IPS-15b (cell line): ENCODE results near the gene TXN.
"Not testable (repeated sequence)": the region's sequence is repeated elsewhere in the genome, so short reads cannot be mapped to it uniquely, and the experiment has no call there.

Experiments used
- H3K27me3 ChIP-seq: one replicate; pipeline ENCODE4 v1.6.1; 2013; ENCODE audit warnings: low read length; ENCODE audit not compliant: control insufficient read depth, insufficient read depth
- H3K36me3 ChIP-seq: one replicate; pipeline ENCODE4 v1.6.1; 2013; ENCODE audit warnings: low read length; ENCODE audit not compliant: control insufficient read depth, insufficient read depth
- H3K4me1 ChIP-seq: one replicate; pipeline ENCODE4 v1.6.1; 2013; ENCODE audit warnings: mild to moderate bottlenecking, low read length; ENCODE audit not compliant: control insufficient read depth, insufficient read depth
- H3K4me3 ChIP-seq: one replicate; pipeline ENCODE4 v1.5.1; 2013; ENCODE audit warnings: low read depth, low read length
- H3K9ac ChIP-seq: one replicate; pipeline ENCODE4 v1.6.1; 2013; ENCODE audit warnings: low read depth, mild to moderate bottlenecking, low read length
- H3K9me3 ChIP-seq: one replicate; pipeline ENCODE4 v1.6.1; 2013; ENCODE audit warnings: mild to moderate bottlenecking, low read length; ENCODE audit not compliant: control insufficient read depth, insufficient read depth

Gene TXN

GRCh38 chr9:110206389-110206788, 49.9 kb downstream of the TXN start:
- no peak overlapping the region for H3K4me3 ChIP-seq
- no peaks in the 10 kb centered on the region for H3K4me1 ChIP-seq
- H3K27me3 ChIP-seq: no peaks in the 10 kb centered on the region
- no peaks in the 10 kb centered on the region for H3K36me3 ChIP-seq
- H3K9ac ChIP-seq: no peak overlapping the region
- no peaks in the 10 kb centered on the region for H3K9me3 ChIP-seq

GRCh38 chr9:110205612-110206011, 50.7 kb downstream of the TXN start:
- H3K27me3 ChIP-seq, H3K36me3 ChIP-seq, H3K4me3 ChIP-seq: not testable (repeated sequence)

GRCh38 chr9:110202232-110202631, 54.1 kb downstream of the TXN start:
- H3K4me3 ChIP-seq: no peak overlapping the region
- H3K9ac ChIP-seq: no peak overlapping the region
- no peaks in the 10 kb centered on the region for H3K9me3 ChIP-seq
- no peaks in the 10 kb centered on the region for H3K4me1 ChIP-seq
- H3K27me3 ChIP-seq: no peaks in the 10 kb centered on the region
- no peaks in the 10 kb centered on the region for H3K36me3 ChIP-seq

More at GRCh38 chr9:110205612-110206011, 50.7 kb downstream of the TXN start:
- not testable (repeated sequence) for H3K4me1 ChIP-seq, H3K9me3 ChIP-seq, H3K9ac ChIP-seq

- Histone ChIP-seq H3K9ac (no peak overlapping the region), H3K36me3 (no peaks in the 10 kb centered on the region), H3K27me3 (no peaks in the 10 kb centered on the region), H3K4me3 (no peak overlapping the region), H3K4me1 (no peaks in the 10 kb centered on the region), H3K9me3 (no peaks in the 10 kb centered on the region)
Observed at GRCh38 chr9:110199643-110200042, 56.7 kb downstream of the TXN start.

GRCh38 chr9:110198357-110198756, 58.0 kb downstream of the TXN start:
- H3K4me1 ChIP-seq: no peaks in the 10 kb centered on the region
- no peaks in the 10 kb centered on the region for H3K36me3 ChIP-seq
- H3K9ac ChIP-seq: no peak overlapping the region
- H3K27me3 ChIP-seq: no peaks in the 10 kb centered on the region
- H3K4me3 ChIP-seq: no peak overlapping the region
- no peaks in the 10 kb centered on the region for H3K9me3 ChIP-seq

- no peaks in the 10 kb centered on the region for H3K27me3 ChIP-seq
- H3K4me1 ChIP-seq: no peaks in the 10 kb centered on the region
- no peak overlapping the region for H3K9ac ChIP-seq
- H3K9me3 ChIP-seq: no peaks in the 10 kb centered on the region
- no peak overlapping the region for H3K4me3 ChIP-seq
- no peaks in the 10 kb centered on the region for H3K36me3 ChIP-seq
Observed at GRCh38 chr9:110197330-110198187, 58.7 kb downstream of the TXN start.

- H3K9me3 ChIP-seq, H3K9ac ChIP-seq, H3K36me3 ChIP-seq, H3K4me3 ChIP-seq, H3K27me3 ChIP-seq, H3K4me1 ChIP-seq: not testable (repeated sequence)
Observed at GRCh38 chr9:110196084-110196499, 60.2 kb downstream of the TXN start.
